Karpas-422 (cell line): Measurements from ENCODE around the gene RETSAT. TPM values are rescaled to one million over a fixed set of nuclear protein-coding genes. Genes with fewer than 3 reads are reported as not detected.
"Not testable (repeated sequence)": the region's sequence is repeated elsewhere in the genome, so short reads cannot be mapped to it uniquely, and the experiment has no call there.

ENCODE experiments used
- DNase-seq: peaks from one replicate; pipeline ENCODE4 v3.0.0-alpha.2; 2015
- H2AFZ ChIP-seq: fragments of 200-600 bp; sonication (generic); 2 replicates; pipeline ENCODE4 v1.6.1; 2014; ENCODE audit warnings: antibody characterized with exemption, low read length, mixed read lengths
- H3K27ac ChIP-seq: fragments of 200-600 bp; sonication (generic); 2 replicates; pipeline ENCODE4 v1.5.1; 2014; ENCODE audit warnings: mild to moderate bottlenecking, low read length, moderate library complexity
- H3K27me3 ChIP-seq: fragments of 200-600 bp; sonication (generic); 2 replicates; pipeline ENCODE4 v1.6.1; 2014; ENCODE audit warnings: low read length, mixed read lengths
- H3K36me3 ChIP-seq: fragments of 200-600 bp; sonication (generic); 2 replicates; pipeline ENCODE4 v1.6.1; 2014; ENCODE audit warnings: low read length, mixed read lengths; ENCODE audit not compliant: insufficient read depth
- H3K4me1 ChIP-seq: fragments of 200-600 bp; sonication (generic); 2 replicates; pipeline ENCODE4 v1.6.1; 2014; ENCODE audit warnings: mild to moderate bottlenecking, low read length, mixed read lengths
- H3K4me2 ChIP-seq: fragments of 200-600 bp; sonication (generic); 2 replicates; pipeline ENCODE4 v1.6.1; 2014; ENCODE audit warnings: low read length, low read depth, mild to moderate bottlenecking; ENCODE audit not compliant: poor library complexity, severe bottlenecking
- H3K4me3 ChIP-seq: fragments of 200-600 bp; sonication (generic); 2 replicates; pipeline ENCODE4 v1.5.1; 2014; ENCODE audit warnings: mild to moderate bottlenecking, antibody characterized with exemption, low read length, mixed read lengths
- H3K79me2 ChIP-seq: fragments of 200-600 bp; sonication (generic); 2 replicates; pipeline ENCODE4 v1.6.1; 2014; ENCODE audit warnings: mild to moderate bottlenecking, low read length, mixed read lengths
- H3K9ac ChIP-seq: fragments of 200-600 bp; sonication (generic); 2 replicates; pipeline ENCODE4 v1.6.0; 2014; ENCODE audit warnings: low read length
- H3K9me2 ChIP-seq: fragments of 200-600 bp; sonication (generic), shearing (Covaris generic); replicated peaks from 2 replicates; pipeline ENCODE4 v1.6.0; 2014; ENCODE audit warnings: mild to moderate bottlenecking, low read length, moderate library complexity; ENCODE audit not compliant: insufficient read depth
- H3K9me3 ChIP-seq: fragments of 300-700, 200-600 bp; sonication (generic); 2 replicates; pipeline ENCODE4 v1.6.1; 2014; ENCODE audit warnings: low read length, mixed read lengths
- H4K20me1 ChIP-seq: fragments of 200-600 bp; sonication (generic); 2 replicates; pipeline ENCODE4 v1.6.1; 2014; ENCODE audit warnings: mild to moderate bottlenecking, antibody characterized with exemption, low read length, low read depth; ENCODE audit not compliant: insufficient read depth
- total RNA-seq: library from RNA; depleted of rRNA; stranded (reverse); fragments of >200 nt; shearing (Covaris generic); gene quantifications from 2 replicates; pipeline ENCODE4 v1.2.3, GENCODE V29; 2014; ENCODE audit warnings: low replicate concordance

Gene RETSAT
- total RNA-seq, 1 experiment from 2014 or later: 21.6 TPM

GRCh38 chr2:85327160-85327821 lies 27.0 kb downstream of the RETSAT start:
- H3K27ac ChIP-seq: peak overlapping the region; percentile 82
- H2AFZ ChIP-seq: no peak overlapping the region
- H3K27me3 ChIP-seq: no peaks in the 10 kb centered on the region
- peaks cover 48% of the 10 kb centered on the region for H3K4me1 ChIP-seq
- H3K79me2 ChIP-seq: peaks cover 53% of the 10 kb centered on the region
- no peaks in the 10 kb centered on the region for H3K9me3 ChIP-seq
- H3K4me3 ChIP-seq: peak overlapping the region; percentile 87
- H3K4me2 ChIP-seq: peak overlapping the region; percentile 97
- H3K36me3 ChIP-seq: peaks cover 39% of the 10 kb centered on the region
- H3K9ac ChIP-seq: peak overlapping the region; percentile 91
- peaks cover 44% of the 10 kb centered on the region for H4K20me1 ChIP-seq
- no peaks in the 10 kb centered on the region for H3K9me2 ChIP-seq
- DNase-seq: peak; percentile 90

GRCh38 chr2:85326406-85327159 lies 27.7 kb downstream of the RETSAT start:
- H3K4me1 ChIP-seq: peaks cover 52% of the 10 kb centered on the region
- peak overlapping the region; percentile 87 for H3K4me3 ChIP-seq
- peak overlapping the region; percentile 82 for H3K27ac ChIP-seq
- peak; percentile 86 for DNase-seq
- no peaks in the 10 kb centered on the region for H3K27me3 ChIP-seq
- peak overlapping the region; percentile 91 for H3K9ac ChIP-seq
- H2AFZ ChIP-seq: no peak overlapping the region
- H3K79me2 ChIP-seq: peaks cover 60% of the 10 kb centered on the region
- H3K9me2 ChIP-seq: no peaks in the 10 kb centered on the region
- H3K9me3 ChIP-seq: no peaks in the 10 kb centered on the region
- peak overlapping the region; percentile 97 for H3K4me2 ChIP-seq
- peaks cover 46% of the 10 kb centered on the region for H3K36me3 ChIP-seq
- H4K20me1 ChIP-seq: peaks cover 51% of the 10 kb centered on the region

GRCh38 chr2:85325466-85325811 lies 28.9 kb downstream of the RETSAT start:
- Histone ChIP-seq H3K4me3 (peak overlapping the region; percentile 87), H3K36me3 (peaks cover 57% of the 10 kb centered on the region), H3K79me2 (peaks cover 72% of the 10 kb centered on the region), H3K9ac (peak overlapping the region; percentile 91), H4K20me1 (peaks cover 62% of the 10 kb centered on the region), H3K9me3 (no peaks in the 10 kb centered on the region), H3K27me3 (no peaks in the 10 kb centered on the region), H3K9me2 (no peaks in the 10 kb centered on the region), H2AFZ (no peak overlapping the region), H3K4me2 (peak overlapping the region; percentile 97), H3K4me1 (peaks cover 47% of the 10 kb centered on the region), H3K27ac (no peak overlapping the region)
- DNase-seq: no peak

- Histone ChIP-seq H3K9me3 (no peaks in the 10 kb centered on the region), H3K4me2 (peak overlapping the region; percentile 97), H3K36me3 (peaks cover 63% of the 10 kb centered on the region), H3K9ac (peak overlapping the region; percentile 91), H3K9me2 (no peaks in the 10 kb centered on the region), H3K79me2 (peaks cover 78% of the 10 kb centered on the region), H2AFZ (no peak overlapping the region), H4K20me1 (peaks cover 68% of the 10 kb centered on the region), H3K27ac (no peak overlapping the region), H3K4me1 (peaks cover 47% of the 10 kb centered on the region), H3K4me3 (peak overlapping the region; percentile 87), H3K27me3 (no peaks in the 10 kb centered on the region)
- DNase-seq: no peak
Observed at GRCh38 chr2:85324639-85325465, 29.5 kb downstream of the RETSAT start.

- peaks cover 74% of the 10 kb centered on the region for H4K20me1 ChIP-seq
- not testable (repeated sequence) for H3K27ac ChIP-seq
Observed at GRCh38 chr2:85323988-85324367, 30.4 kb downstream of the RETSAT start.

GRCh38 chr2:85323351-85323987 lies 30.9 kb downstream of the RETSAT start:
- no peak for DNase-seq
- H3K9me3 ChIP-seq: no peaks in the 10 kb centered on the region
- H3K79me2 ChIP-seq: peaks cover 84% of the 10 kb centered on the region
- no peak overlapping the region for H2AFZ ChIP-seq
- H3K4me3 ChIP-seq: no peak overlapping the region
- H3K4me1 ChIP-seq: peaks cover 35% of the 10 kb centered on the region
- no peaks in the 10 kb centered on the region for H3K27me3 ChIP-seq
- H3K4me2 ChIP-seq: no peak overlapping the region
- peaks cover 75% of the 10 kb centered on the region for H3K36me3 ChIP-seq
- peaks cover 76% of the 10 kb centered on the region for H4K20me1 ChIP-seq
- H3K27ac ChIP-seq: no peak overlapping the region
- no peaks in the 10 kb centered on the region for H3K9me2 ChIP-seq
- H3K9ac ChIP-seq: no peak overlapping the region

More at GRCh38 chr2:85323988-85324367, 30.4 kb downstream of the RETSAT start:
- not testable (repeated sequence) for H3K4me3 ChIP-seq, H2AFZ ChIP-seq, DNase-seq, H3K9me2 ChIP-seq, H3K9ac ChIP-seq, H3K9me3 ChIP-seq, H3K4me2 ChIP-seq, H3K27me3 ChIP-seq
- H3K79me2 ChIP-seq: peaks cover 84% of the 10 kb centered on the region
- peaks cover 40% of the 10 kb centered on the region for H3K4me1 ChIP-seq
- peaks cover 69% of the 10 kb centered on the region for H3K36me3 ChIP-seq

- H3K79me2 ChIP-seq: peaks cover 54% of the 10 kb centered on the region
- no peak overlapping the region for H3K4me3 ChIP-seq
- no peaks in the 10 kb centered on the region for H3K9me3 ChIP-seq
- H3K9me2 ChIP-seq: no peaks in the 10 kb centered on the region
- H3K4me2 ChIP-seq: no peak overlapping the region
- peaks cover 67% of the 10 kb centered on the region for H3K36me3 ChIP-seq
- H3K9ac ChIP-seq: no peak overlapping the region
- H4K20me1 ChIP-seq: peaks cover 66% of the 10 kb centered on the region
- H3K4me1 ChIP-seq: peaks cover 17% of the 10 kb centered on the region
- no peak overlapping the region for H3K27ac ChIP-seq
- H3K27me3 ChIP-seq: no peaks in the 10 kb centered on the region
- H2AFZ ChIP-seq: no peak overlapping the region
- no peak for DNase-seq
Observed at GRCh38 chr2:85319796-85320195, 34.5 kb downstream of the RETSAT start.
